CD4-positive, CD25-positive, alpha-beta regulatory T cell (primary cell): ENCODE data around the gene CAMK1. TPM values are rescaled to one million over a fixed set of nuclear protein-coding genes. Genes with fewer than 3 reads are reported as not detected.
A peak's percentile ranks its signal among the peaks of the same experiment; 100 is the strongest.

Experiments
- ATAC-seq, 2 donors: fragments of 150-1000 bp; cut with Tn5 transposase; one replicate each; pipeline ENCODE4 v1.10.0; 2021; ENCODE audit warnings: low read depth in 2 of 2, moderate number of reproducible peaks in 2 of 2, moderate library complexity in 1 of 2
- DNase-seq, 3 donors: peaks; one replicate each; pipeline versions ENCODE4 v3.0.0 to v3.0.0-alpha.2; 2012 to 2022; ENCODE audit warnings: mixed read lengths in 1 of 3
- H3K27ac ChIP-seq: one replicate; pipeline ENCODE4 v1.7.0; 2013; ENCODE audit warnings: mild to moderate bottlenecking, low read length; ENCODE audit not compliant: insufficient read depth, poor library complexity, severe bottlenecking
- H3K27me3 ChIP-seq: one replicate; pipeline ENCODE4 v1.7.0; 2013; ENCODE audit warnings: low read length; ENCODE audit not compliant: control insufficient read depth, insufficient read depth
- H3K36me3 ChIP-seq: one replicate; pipeline ENCODE4 v1.7.0; 2013; ENCODE audit warnings: mild to moderate bottlenecking, low read length, moderate library complexity; ENCODE audit not compliant: control insufficient read depth, insufficient read depth
- H3K4me1 ChIP-seq: 2 replicates; pipeline ENCODE4 v1.7.0; 2013; ENCODE audit warnings: mild to moderate bottlenecking, low read length; ENCODE audit not compliant: insufficient read depth, control insufficient read depth, poor library complexity, severe bottlenecking
- H3K4me3 ChIP-seq: one replicate; pipeline ENCODE4 v1.7.0; 2013; ENCODE audit warnings: low read depth, mild to moderate bottlenecking, low read length, moderate library complexity
- H3K9me3 ChIP-seq, 2 experiments: 1 replicate in 1 of 2; 2 replicates in 1 of 2; pipeline ENCODE4 v1.7.0; 2013; ENCODE audit warnings: low read length in 2 of 2, mild to moderate bottlenecking in 1 of 2, moderate library complexity in 1 of 2; ENCODE audit not compliant: control insufficient read depth in 2 of 2
- H3K27ac Mint-ChIP-seq, 3 donors: one replicate each; pipeline ENCODE4 v1.8.0; 2020 to 2022; ENCODE audit warnings: mild to moderate bottlenecking in 3 of 3, mixed read lengths in 3 of 3, moderate library complexity in 2 of 3
- H3K27me3 Mint-ChIP-seq: one replicate; pipeline ENCODE4 v1.8.0; 2022; ENCODE audit warnings: mild to moderate bottlenecking, mixed read lengths
- H3K36me3 Mint-ChIP-seq: one replicate; pipeline ENCODE4 v1.8.0; 2020; ENCODE audit warnings: mixed read lengths
- H3K4me1 Mint-ChIP-seq, 4 donors: one replicate each; pipeline ENCODE4 v1.8.0; 2020 to 2022; ENCODE audit warnings: mixed read lengths in 4 of 4, mild to moderate bottlenecking in 1 of 4
- H3K4me3 Mint-ChIP-seq, 4 donors: one replicate each; pipeline ENCODE4 v1.8.0; 2020 to 2022; ENCODE audit warnings: mild to moderate bottlenecking in 4 of 4, mixed read lengths in 4 of 4, moderate library complexity in 3 of 4
- H3K9me3 Mint-ChIP-seq, 7 donors: one replicate each; pipeline ENCODE4 v1.8.0; 2020 to 2022; ENCODE audit warnings: mixed read lengths in 7 of 7, mild to moderate bottlenecking in 3 of 7, moderate library complexity in 2 of 7
- polyA plus RNA-seq, 4 donors: library from polyadenylated mRNA; unstranded; fragments of 300-500 nt; fragmentation: Illumina TruSeq; gene quantifications; one replicate each; pipeline ENCODE4 v1.2.3, GENCODE V29; 2021
- total RNA-seq: library from RNA; stranded (reverse); gene quantifications from one replicate; pipeline ENCODE4 v1.2.3, GENCODE V29; 2022

The CAMK1 gene
- total and polyA plus RNA-seq, 5 donors from 2014 or later: 4.5 to 13.7 (median 5.6) TPM

- peak within 1 kb of the TSS; percentile 83 for H3K27ac ChIP-seq
- H3K4me1 ChIP-seq: peaks cover 32% of the 10 kb centered on the region
- no peaks in the 10 kb centered on the region for H3K9me3 ChIP-seq
- Mint-ChIP-seq H3K27me3 (no peaks in the 10 kb centered on the region), H3K4me1 (peaks cover 19 to 44% (median 28%) of the 10 kb centered on the region in 4 donors), H3K9me3 (no peaks in the 10 kb centered on the region), H3K27ac (peak within 1 kb of the TSS; percentile 96 to 98 (median 98)), H3K4me3 (peak within 1 kb of the TSS; percentile 92 to 95 (median 94)), H3K36me3 (peaks cover 23% of the 10 kb centered on the region)
- H3K4me3 ChIP-seq: peak within 1 kb of the TSS; percentile 76
- H3K27me3 ChIP-seq: no peaks in the 10 kb centered on the region
- DNase-seq (peak; percentile 38 to 75 (median 56)), ATAC-seq (peak; percentile 59 to 63)
- H3K36me3 ChIP-seq: peaks cover 26% of the 10 kb centered on the region
Observed at GRCh38 chr3:9809615-9810432, 40.1 kb upstream of the CAMK1 start, which contains the start of gene TTLL3. TTLL3 (plus strand) TSS chr3:9810262; CDS start chr3:9810662, 400 bp downstream.

- Histone ChIP-seq H3K27ac (peak overlapping the region; percentile 83), H3K4me1 (peaks cover 32% of the 10 kb centered on the region), H3K9me3 (no peaks in the 10 kb centered on the region), H3K4me3 (peak overlapping the region; percentile 76), H3K36me3 (peaks cover 32% of the 10 kb centered on the region), H3K27me3 (no peaks in the 10 kb centered on the region)
- Mint-ChIP-seq H3K9me3 (no peaks in the 10 kb centered on the region), H3K27ac (peak overlapping the region; percentile 96 to 98 (median 98)), H3K36me3 (peaks cover 28% of the 10 kb centered on the region), H3K4me3 (peak overlapping the region; percentile 82 to 95 (median 94)), H3K27me3 (no peaks in the 10 kb centered on the region), H3K4me1 (peaks cover 19 to 47% (median 28%) of the 10 kb centered on the region in 4 donors)
- no peak for ATAC-seq
- no peak for DNase-seq
Observed at GRCh38 chr3:9809239-9809614, 39.5 kb upstream of the CAMK1 start.

GRCh38 chr3:9808345-9809037 lies 38.7 kb upstream of the CAMK1 start:
- Histone ChIP-seq H3K27me3 (no peaks in the 10 kb centered on the region), H3K9me3 (no peaks in the 10 kb centered on the region), H3K27ac (peak overlapping the region; percentile 83), H3K36me3 (peaks cover 40% of the 10 kb centered on the region), H3K4me3 (peak overlapping the region; percentile 76), H3K4me1 (peaks cover 32% of the 10 kb centered on the region)
- DNase-seq (peak; percentile 21 to 78 (median 48)), ATAC-seq (peak; percentile 71 to 78)
- peaks cover 20 to 51% (median 29%) of the 10 kb centered on the region in 4 donors for H3K4me1 Mint-ChIP-seq
- no peaks in the 10 kb centered on the region for H3K27me3 Mint-ChIP-seq
- peak overlapping the region; percentile 82 to 95 (median 94) for H3K4me3 Mint-ChIP-seq
- peaks cover 35% of the 10 kb centered on the region for H3K36me3 Mint-ChIP-seq
- peak overlapping the region; percentile 96 to 98 (median 98) for H3K27ac Mint-ChIP-seq
- no peaks in the 10 kb centered on the region for H3K9me3 Mint-ChIP-seq

GRCh38 chr3:9807981-9808344 lies 38.2 kb upstream of the CAMK1 start:
- peak overlapping the region; percentile 83 for H3K27ac ChIP-seq
- no peak for DNase-seq
- no peaks in the 10 kb centered on the region for H3K27me3 Mint-ChIP-seq
- peak overlapping the region; percentile 96 to 98 (median 98) for H3K27ac Mint-ChIP-seq
- no peaks in the 10 kb centered on the region for H3K9me3 ChIP-seq
- H3K27me3 ChIP-seq: no peaks in the 10 kb centered on the region
- peaks cover 45% of the 10 kb centered on the region for H3K36me3 ChIP-seq
- peaks cover 20 to 57% (median 30%) of the 10 kb centered on the region in 4 donors for H3K4me1 Mint-ChIP-seq
- peaks cover 38% of the 10 kb centered on the region for H3K36me3 Mint-ChIP-seq
- H3K9me3 Mint-ChIP-seq: no peaks in the 10 kb centered on the region
- no peak overlapping the region for H3K4me3 ChIP-seq
- H3K4me3 Mint-ChIP-seq: peak overlapping the region; percentile 62 to 92 (median 76)
- no peak for ATAC-seq
- H3K4me1 ChIP-seq: peaks cover 32% of the 10 kb centered on the region

GRCh38 chr3:9806688-9807589 lies 37.2 kb upstream of the CAMK1 start:
- no peak for DNase-seq
- Histone ChIP-seq H3K9me3 (no peaks in the 10 kb centered on the region), H3K36me3 (peaks cover 48% of the 10 kb centered on the region), H3K27me3 (no peaks in the 10 kb centered on the region), H3K27ac (peak overlapping the region; percentile 83), H3K4me3 (no peak overlapping the region), H3K4me1 (peaks cover 32% of the 10 kb centered on the region)
- H3K4me1 Mint-ChIP-seq: peaks cover 20 to 57% (median 30%) of the 10 kb centered on the region in 4 donors
- no peaks in the 10 kb centered on the region for H3K27me3 Mint-ChIP-seq
- no peaks in the 10 kb centered on the region for H3K9me3 Mint-ChIP-seq
- no peak for ATAC-seq
- peak overlapping the region in 1 of 4 donors; percentile 83 for H3K4me3 Mint-ChIP-seq
- peaks cover 38% of the 10 kb centered on the region for H3K36me3 Mint-ChIP-seq
- H3K27ac Mint-ChIP-seq: peak overlapping the region in 1 of 3 donors; percentile 96

GRCh38 chr3:9806137-9806536 lies 36.4 kb upstream of the CAMK1 start:
- Mint-ChIP-seq H3K27ac (no peak overlapping the region), H3K36me3 (peaks cover 35% of the 10 kb centered on the region), H3K9me3 (no peaks in the 10 kb centered on the region), H3K27me3 (no peaks in the 10 kb centered on the region), H3K4me3 (no peak overlapping the region), H3K4me1 (peaks cover 12 to 50% (median 24%) of the 10 kb centered on the region in 4 donors)
- H3K36me3 ChIP-seq: peaks cover 55% of the 10 kb centered on the region
- no peak overlapping the region for H3K4me3 ChIP-seq
- no peaks in the 10 kb centered on the region for H3K9me3 ChIP-seq
- peaks cover 32% of the 10 kb centered on the region for H3K4me1 ChIP-seq
- DNase-seq (no peak), ATAC-seq (no peak)
- no peak overlapping the region for H3K27ac ChIP-seq
- H3K27me3 ChIP-seq: no peaks in the 10 kb centered on the region

- Mint-ChIP-seq H3K4me3 (peak overlapping the region in 1 of 4 donors; percentile 13), H3K27ac (no peak overlapping the region), H3K4me1 (peaks cover 11 to 41% (median 20%) of the 10 kb centered on the region in 4 donors), H3K9me3 (no peaks in the 10 kb centered on the region), H3K27me3 (no peaks in the 10 kb centered on the region), H3K36me3 (peaks cover 31% of the 10 kb centered on the region)
- peaks cover 64% of the 10 kb centered on the region for H3K36me3 ChIP-seq
- no peak for DNase-seq
- H3K4me3 ChIP-seq: no peak overlapping the region
- peaks cover 24% of the 10 kb centered on the region for H3K4me1 ChIP-seq
- no peak overlapping the region for H3K27ac ChIP-seq
- ATAC-seq: no peak
- H3K27me3 ChIP-seq: no peaks in the 10 kb centered on the region
- no peaks in the 10 kb centered on the region for H3K9me3 ChIP-seq
Observed at GRCh38 chr3:9804996-9805395, 35.2 kb upstream of the CAMK1 start.
